ENCODE measurements around the gene FBXW12.

FBXW12 gene

DNA sequence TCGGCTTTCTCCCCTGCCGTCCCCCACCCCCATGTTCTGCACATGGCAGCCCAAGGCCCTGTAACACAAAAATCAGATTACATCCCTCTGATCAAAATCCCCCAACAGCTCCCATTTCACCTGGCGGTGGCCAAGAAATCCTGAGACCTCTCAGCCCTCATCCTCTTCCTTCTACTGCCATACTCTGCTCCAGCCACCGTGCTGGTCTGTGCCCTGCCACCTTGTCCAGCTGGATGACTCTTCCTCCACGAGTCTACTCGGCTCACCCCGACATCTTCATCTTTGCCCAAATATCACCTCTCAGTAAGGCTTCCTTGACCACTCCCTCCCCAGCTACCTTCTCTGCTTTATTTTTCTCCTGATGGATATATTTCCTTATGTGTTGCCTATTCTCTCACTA lies 64.8 kb downstream of the FBXW12 start:
- no peak for DNase-seq

DNA sequence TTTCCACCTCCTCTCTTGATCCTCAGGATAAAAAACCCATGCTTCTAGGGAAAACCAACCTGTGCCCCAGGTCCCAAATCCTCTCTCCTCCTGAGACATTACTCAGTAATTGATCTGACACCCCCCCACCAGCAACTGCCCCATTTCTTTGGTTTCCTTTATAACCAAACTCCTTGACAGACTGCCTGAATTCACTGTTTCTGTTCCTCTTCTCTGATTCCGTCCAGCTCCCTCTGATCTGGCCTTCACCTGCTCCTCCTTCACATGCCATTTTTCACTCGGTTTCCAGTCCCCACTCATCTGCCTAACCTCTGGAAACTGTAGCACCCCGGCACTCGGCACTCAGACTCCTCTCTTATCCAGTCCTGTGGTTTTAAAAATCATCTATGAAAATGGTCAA lies 65.8 kb downstream of the FBXW12 start:
- DNase-seq, result no peak

DNA sequence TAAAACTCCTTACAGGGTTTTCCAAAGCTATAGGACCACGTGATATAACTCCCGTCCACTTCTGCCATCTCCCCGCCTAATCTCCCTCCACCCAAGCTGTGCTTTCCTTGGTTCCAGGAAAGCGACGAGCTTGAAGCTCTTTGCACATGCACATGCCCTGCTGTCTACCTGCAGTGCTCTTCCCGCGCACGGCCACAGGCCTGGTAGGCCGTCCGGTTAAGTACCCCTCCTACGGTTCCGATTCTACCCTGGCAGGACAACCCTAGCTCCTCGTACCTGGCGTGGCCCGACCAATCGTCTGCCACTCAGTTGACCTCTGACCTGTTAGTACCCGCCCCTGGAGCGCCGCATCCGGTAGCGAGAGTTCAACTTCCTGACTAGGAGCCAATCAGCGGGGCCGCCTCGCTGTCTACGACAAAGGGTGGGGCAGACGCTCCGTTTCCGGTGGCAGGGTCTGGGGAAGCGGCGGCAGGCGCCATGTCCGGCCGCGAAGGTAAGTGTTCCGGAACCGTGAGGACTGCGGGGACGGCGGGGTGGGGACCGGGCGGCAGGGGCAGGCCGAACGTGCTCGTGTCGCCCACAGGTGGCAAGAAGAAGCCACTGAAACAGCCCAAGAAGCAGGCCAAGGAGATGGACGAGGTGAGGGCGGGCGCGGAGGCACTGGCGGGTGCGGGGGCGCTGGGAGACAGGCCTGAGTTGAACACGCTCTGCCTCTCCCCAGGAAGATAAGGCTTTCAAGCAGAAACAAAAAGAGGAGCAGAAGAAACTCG lies 68.0 kb downstream of the FBXW12 start, which contains the start of the genes CCDC51 and TMA7:
Gene CCDC51 (minus strand): TSS at position 300 of the 770 bp plus-strand sequence. CDS start 4,991 bp downstream, outside the sequence.
Gene TMA7 (plus strand): TSS at position 438 of the 770 bp plus-strand sequence. CDS start 40 bp downstream, at position 478.
- DNase-seq, result peak; percentile 98 to 99

DNA sequence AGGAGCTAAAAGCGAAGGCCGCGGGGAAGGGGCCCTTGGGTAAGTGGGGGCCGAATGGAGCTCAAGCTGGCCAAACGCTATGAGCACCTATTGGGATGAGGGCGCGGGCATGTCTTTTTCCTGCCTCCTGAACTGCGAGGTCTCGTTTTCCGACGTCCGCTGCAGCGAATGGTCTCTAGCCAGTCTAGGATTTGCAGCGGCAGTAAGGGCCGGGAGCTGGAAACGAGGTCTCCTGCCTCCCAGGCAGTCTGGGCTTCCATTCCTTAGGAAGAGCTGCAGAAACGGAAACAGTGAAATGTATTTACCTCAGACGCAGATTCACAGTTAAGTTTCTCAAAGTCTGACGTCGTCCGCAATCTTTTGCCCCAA lies 68.6 kb downstream of the FBXW12 start:
- DNase-seq, result no peak

DNA sequence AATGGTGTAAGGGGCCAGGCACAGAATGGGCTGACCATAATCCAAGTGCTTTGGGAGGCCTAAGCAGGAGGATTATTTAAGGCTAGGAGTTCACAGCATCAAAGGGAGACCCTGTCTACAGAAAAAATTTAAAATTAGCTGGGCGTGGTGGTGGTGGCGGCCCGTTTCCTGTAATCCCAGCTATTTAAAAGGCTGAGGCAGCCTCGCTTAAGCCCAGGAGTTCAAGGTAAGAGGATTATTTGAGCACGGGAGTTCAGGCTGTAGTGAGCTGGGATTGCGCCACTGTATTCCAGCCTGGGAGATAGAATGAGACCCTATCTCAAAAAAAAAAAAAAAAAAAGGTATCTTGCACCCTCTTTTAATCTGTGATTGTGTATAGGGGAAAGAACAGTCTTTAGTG lies 69.9 kb downstream of the FBXW12 start:
- DNase-seq, result no peak

Measured in activated T-cell treated with anti-CD3 and anti-CD28 coated beads, Interleukin-2, amount 50 U/mL, for 48 hours (primary cell).